ENCODE data around the gene CCL22.

CCL22 gene

GRCh38 chr16:57329718-57330327 is 28.8 kb upstream of the CCL22 start:
- no peaks in the 10 kb centered on the region for H3K9me3 ChIP-seq
- no peak overlapping the region for H3K4me3 ChIP-seq
- no peaks in the 10 kb centered on the region for H3K36me3 ChIP-seq
- intact Hi-C loops (cut with DNase I; ENCODE audit: low total_unique reads) = no loop called here
- no peak for TF ChIP-seq CTCF (IDR thresholded peaks at IDR 0.05)
- no peak for DNase-seq
- H3K27me3 ChIP-seq = no peaks in the 10 kb centered on the region
- peaks cover 0 to 10% (median 3%) of the 10 kb centered on the region in 4 donors for H3K4me1 ChIP-seq
- H3K27ac ChIP-seq = peak overlapping the region in 1 of 2 donors; percentile 55

- DNase-seq = no peak
- peaks cover 0 to 10% (median 3%) of the 10 kb centered on the region in 4 donors for H3K4me1 ChIP-seq
- no peak for TF ChIP-seq CTCF (IDR thresholded peaks at IDR 0.05)
- H3K27me3 ChIP-seq = no peaks in the 10 kb centered on the region
- intact Hi-C loops (cut with DNase I; ENCODE audit: low total_unique reads) = no loop called here
- H3K4me3 ChIP-seq = no peak overlapping the region
- no peaks in the 10 kb centered on the region for H3K9me3 ChIP-seq
- H3K27ac ChIP-seq = no peak overlapping the region
- H3K36me3 ChIP-seq = no peaks in the 10 kb centered on the region
Observed at GRCh38 chr16:57331355-57331754, 27.2 kb upstream of the CCL22 start.

- TF ChIP-seq CTCF (IDR thresholded peaks at IDR 0.05) = no peak
- Histone ChIP-seq H3K27me3 (no peaks in the 10 kb centered on the region), H3K4me1 (peaks cover 0 to 10% (median 3%) of the 10 kb centered on the region in 4 donors), H3K4me3 (no peak overlapping the region), H3K27ac (no peak overlapping the region), H3K36me3 (no peaks in the 10 kb centered on the region), H3K9me3 (no peaks in the 10 kb centered on the region)
- no peak for DNase-seq
- intact Hi-C loops (cut with DNase I; ENCODE audit: low total_unique reads) = no loop called here
Observed at GRCh38 chr16:57333402-57333801, 25.2 kb upstream of the CCL22 start.

GRCh38 chr16:57335366-57335765 is 23.2 kb upstream of the CCL22 start:
- H3K27me3 ChIP-seq = no peaks in the 10 kb centered on the region
- H3K36me3 ChIP-seq = no peaks in the 10 kb centered on the region
- no peak overlapping the region for H3K27ac ChIP-seq
- H3K4me1 ChIP-seq = no peaks in the 10 kb centered on the region
- no peak for DNase-seq
- no peak overlapping the region for H3K4me3 ChIP-seq
- H3K9me3 ChIP-seq = no peaks in the 10 kb centered on the region
- intact Hi-C loops (cut with DNase I; ENCODE audit: low total_unique reads) = no loop called here
- TF ChIP-seq CTCF (IDR thresholded peaks at IDR 0.05) = no peak

GRCh38 chr16:57341062-57341440 is 17.5 kb upstream of the CCL22 start:
- TF ChIP-seq CTCF (IDR thresholded peaks at IDR 0.05) = no peak
- H3K4me3 ChIP-seq = no peak overlapping the region
- no peak overlapping the region for H3K27ac ChIP-seq
- intact Hi-C loops (cut with DNase I; ENCODE audit: low total_unique reads) = no loop called here
- H3K27me3 ChIP-seq = no peaks in the 10 kb centered on the region
- H3K4me1 ChIP-seq = no peaks in the 10 kb centered on the region
- H3K9me3 ChIP-seq = no peaks in the 10 kb centered on the region
- no peaks in the 10 kb centered on the region for H3K36me3 ChIP-seq
- DNase-seq = no peak

All from tibial artery (tissue), 4 donors.